GM21825 (cell line): Measurements from ENCODE around the gene SSPN.
"Not testable (repeated sequence)": the region's sequence is repeated elsewhere in the genome, so short reads cannot be mapped to it uniquely, and the experiment has no call there.

Source experiments
- ATAC-seq: cut with Tn5 transposase; IDR thresholded peaks from one replicate; pipeline ENCODE4 v1.9.1; 2021; ENCODE audit warnings: mild to moderate bottlenecking, moderate library complexity; ENCODE audit not compliant: unreplicated experiment

SSPN gene

GRCh38 chr12:26226629-26227360 lies 31.4 kb downstream of the SSPN start:
- no peak for ATAC-seq

GRCh38 chr12:26227361-26227745 lies 32.0 kb downstream of the SSPN start:
- ATAC-seq = no peak

DNA sequence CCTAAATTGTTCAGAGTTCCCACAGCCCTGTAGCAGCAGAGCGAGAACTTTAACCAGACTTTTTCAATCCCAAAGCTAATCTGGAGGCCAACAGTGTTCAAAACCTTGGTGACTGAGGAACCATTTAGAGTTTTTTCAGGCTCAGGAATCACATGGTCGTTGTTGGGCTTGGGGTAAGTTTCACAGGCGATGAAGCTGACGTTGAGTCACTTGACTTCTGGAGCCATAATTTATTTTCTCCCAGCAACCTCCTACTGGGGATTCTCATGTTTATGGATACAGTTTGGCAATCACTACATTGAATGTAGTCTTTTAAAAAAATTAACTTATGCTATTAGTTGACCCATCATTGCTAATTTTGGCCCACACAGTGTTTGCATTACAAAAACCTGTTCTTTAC lies 34.5 kb downstream of the SSPN start:
- ATAC-seq = no peak

DNA sequence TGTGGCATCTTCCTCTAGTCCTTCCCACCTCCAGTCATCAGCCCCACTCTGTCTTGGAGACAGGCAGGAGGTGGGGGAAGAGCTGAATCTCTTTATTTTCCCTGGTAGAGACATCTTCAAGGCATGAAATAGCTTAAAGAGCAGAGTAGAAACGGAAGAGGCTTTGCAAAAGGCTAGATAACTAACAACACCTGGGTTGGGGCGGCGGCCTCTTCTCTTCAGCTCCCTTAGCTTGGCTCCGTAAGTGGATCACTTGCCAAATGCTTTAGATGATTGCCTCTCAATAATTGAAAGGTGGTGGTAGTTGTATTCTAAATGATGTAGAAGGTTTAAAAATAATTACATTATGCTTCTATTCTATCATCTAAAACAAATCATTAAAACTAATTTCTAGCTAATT lies 36.1 kb downstream of the SSPN start:
- no peak for ATAC-seq

- ATAC-seq = no peak
These were observed 36.5 kb downstream of the SSPN start for GRCh38 chr12:26231921-26232320.

DNA sequence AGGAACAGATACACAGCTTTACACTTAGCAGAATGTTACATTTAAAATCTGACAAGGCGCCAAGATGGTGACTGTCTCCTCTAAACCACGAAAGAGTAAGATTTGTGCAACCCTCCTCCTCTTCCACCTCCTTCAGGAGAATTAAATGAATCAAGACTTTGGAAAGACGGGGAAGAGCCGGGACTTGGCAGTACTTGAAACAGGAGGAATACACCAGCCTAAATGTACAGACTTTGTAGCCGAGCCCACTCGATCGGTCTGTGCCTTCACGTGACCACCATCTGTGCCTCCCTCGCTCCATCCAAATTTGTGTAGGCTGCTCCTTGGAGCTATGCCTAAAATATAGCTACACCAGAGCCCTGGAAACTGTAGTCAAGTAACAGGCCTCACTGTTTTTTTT lies 38.3 kb downstream of the SSPN start:
- no peak for ATAC-seq

DNA sequence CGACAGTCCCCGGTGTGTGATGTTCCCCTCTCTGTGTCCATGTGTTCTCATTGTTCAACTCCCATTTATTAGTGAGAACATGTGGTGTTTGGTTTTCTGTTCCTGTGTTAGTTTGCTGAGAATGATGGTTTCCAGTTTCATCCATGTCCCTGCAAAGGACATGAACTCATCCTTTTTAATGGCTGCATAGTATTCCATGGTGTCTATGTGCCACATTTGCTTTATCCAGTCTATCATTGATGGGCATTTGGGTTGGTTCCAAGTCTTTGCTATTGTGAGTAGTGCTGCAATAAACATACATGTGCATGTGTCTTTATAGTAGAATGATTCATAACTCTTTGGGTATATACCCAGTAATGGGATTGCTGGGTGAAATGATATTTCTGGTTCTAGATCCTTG lies 40.1 kb downstream of the SSPN start:
- not testable (repeated sequence) for ATAC-seq

- ATAC-seq = no peak
These were observed 43.2 kb downstream of the SSPN start for GRCh38 chr12:26238341-26239121.

DNA sequence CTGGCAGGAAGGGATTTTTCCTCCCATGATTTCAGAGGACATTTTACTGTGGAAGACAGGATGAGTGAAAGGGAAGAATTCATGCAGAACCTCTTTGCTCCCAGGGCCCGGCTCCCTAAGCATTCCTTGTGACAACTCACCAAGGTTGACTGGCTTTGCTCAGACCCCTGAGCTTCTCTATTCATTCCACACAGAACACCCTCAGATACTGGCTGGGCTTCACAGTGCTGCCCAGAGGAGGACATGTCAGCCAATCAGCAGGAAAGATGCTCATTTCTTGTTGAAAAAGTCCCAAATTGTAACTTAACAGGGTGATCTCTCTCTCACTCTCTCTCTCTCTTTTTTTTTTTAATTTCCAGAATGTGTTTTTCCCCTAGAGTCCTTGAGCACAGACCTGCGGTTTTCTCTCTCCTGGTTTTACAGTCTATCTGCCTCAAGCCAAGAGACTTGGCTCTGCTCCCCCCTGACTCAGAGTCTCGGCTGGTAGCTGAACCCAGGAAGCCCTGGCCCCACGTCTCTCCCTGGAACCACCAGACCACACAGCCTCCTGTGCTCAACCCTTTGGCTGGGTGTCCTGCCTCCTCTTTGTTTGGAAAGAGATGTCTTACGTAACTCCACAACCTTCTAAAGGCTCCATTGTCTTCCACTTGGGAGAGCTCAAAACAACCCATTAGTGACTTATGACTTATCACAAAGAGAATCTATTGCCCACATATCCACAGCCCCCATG lies 43.9 kb downstream of the SSPN start:
- ATAC-seq = no peak

DNA sequence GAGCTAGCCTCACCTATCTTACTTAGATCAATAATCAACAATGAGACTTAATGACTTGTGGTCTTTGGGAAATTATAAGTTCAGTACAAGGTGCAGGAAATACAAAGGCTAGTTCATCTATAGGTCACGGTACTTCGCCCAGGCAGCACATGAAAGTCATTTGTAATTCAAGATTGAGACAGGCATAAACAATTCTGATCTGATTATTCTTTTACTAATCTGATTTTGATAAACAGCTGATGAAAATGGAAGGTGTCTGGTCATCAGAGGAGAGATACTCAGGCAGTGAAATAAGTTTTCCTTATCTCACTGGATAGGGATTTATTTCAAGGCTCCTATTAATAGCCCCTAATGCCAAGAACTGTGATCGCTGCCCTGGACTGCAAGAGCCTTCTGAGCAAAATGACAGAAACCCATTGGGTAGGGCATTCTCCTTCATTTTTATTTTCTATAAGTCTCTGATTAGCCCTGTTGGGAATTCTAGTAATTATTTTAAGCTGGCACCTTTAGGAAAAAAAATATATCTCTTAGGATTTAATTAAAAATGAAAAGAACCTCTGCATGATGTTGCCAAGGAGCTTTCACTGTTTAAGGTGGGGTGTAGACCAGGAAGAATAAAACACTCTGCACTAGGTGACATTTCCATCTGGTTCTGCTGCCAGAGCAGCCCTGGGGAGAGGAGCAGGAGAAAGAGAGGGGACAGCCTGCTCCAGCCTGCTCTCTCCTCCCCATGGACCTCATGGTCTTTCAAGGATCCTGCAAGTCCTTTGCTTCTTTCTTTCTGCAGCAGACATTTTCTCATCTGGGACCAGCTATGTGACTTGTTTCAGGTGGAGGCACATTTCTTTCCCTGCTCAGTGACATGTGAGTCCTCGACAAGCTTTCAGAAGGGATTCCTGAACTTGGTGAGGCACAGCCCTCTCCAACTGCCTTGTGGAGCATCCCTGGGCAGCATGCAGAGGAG lies 44.8 kb downstream of the SSPN start:
- no peak for ATAC-seq

- no peak for ATAC-seq
These were observed 45.7 kb downstream of the SSPN start for GRCh38 chr12:26241080-26241479.

DNA sequence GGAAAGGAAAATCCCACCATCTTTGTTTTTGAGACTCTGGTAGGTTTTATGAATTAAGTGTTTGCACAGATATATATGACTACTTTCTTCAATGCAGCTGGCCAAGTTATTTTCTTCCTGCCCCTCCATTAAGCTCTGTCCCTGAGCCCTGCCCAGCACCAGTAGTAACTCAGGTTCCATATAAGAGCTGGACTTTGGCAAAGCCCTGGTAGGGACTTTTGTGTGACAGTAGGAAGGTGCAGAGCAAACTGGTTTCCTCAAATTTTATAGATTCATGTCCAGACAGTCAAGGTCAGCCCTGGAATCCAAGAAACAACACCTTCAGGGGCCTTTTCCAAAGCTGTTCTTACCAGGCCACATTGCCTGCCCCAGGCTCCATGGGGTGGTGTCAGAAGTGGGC lies 47.3 kb downstream of the SSPN start:
- no peak for ATAC-seq

DNA sequence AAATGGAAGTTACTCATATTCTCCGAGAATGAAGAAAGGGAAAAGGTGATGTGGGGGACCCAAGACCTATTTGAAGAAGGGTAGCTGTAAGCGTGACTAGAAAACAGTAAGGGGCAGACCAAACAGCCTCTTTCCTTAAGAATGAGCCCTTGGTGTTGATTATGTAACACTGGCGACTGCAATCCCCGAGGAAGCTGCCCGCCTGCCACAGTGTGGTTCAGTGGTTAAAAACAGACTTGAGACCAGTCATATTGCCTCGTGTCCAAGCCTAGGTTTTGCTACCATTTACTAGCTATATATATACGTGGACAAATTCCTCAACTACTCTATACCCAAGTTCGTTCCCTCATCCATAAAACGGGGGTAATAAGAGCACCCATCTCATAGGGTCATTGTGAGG lies 49.1 kb downstream of the SSPN start:
- ATAC-seq = no peak

DNA sequence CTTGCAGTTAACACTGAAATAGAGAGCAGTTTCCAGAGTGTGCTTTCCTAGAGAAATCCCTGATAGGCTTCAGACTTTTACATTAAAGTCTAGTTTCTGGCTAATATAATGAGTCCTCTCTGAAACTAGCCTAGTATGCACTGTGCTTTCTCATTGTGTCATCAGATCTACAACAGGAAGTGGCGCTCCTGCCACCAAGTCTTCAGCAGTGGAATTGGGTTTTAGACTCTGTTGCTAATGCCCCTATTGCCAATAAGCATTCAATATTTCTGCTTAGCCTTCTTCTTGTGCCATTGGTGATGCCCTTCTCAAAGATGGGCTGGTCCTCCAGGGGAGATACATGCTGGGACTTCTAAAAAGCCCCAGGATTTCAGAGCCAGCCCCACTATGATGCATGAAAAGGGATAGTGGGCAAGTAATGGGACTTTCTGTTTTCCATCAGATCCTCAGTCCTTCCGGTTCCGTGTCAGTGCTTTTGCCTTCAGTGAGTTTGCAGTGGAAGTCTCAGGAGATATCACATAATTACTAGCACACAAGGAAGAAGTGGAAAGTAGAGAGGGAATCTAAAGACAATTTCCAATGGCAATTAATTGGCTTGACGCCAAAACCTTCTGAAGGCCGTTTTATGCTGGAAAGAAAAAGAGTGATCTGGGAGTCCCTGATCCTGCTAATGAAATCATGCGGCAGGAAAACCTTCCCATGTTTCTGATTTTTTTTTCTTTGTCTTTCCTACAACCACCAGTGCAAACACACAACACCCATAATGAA lies 50.0 kb downstream of the SSPN start:
- no peak for ATAC-seq

- ATAC-seq = no peak
These were observed 51.3 kb downstream of the SSPN start for GRCh38 chr12:26246483-26247164.

- ATAC-seq = no peak
These were observed 52.5 kb downstream of the SSPN start for GRCh38 chr12:26247873-26248272.

- no peak for ATAC-seq
These were observed 55.4 kb downstream of the SSPN start for GRCh38 chr12:26250801-26251200.

- no peak for ATAC-seq
These were observed 56.2 kb downstream of the SSPN start for GRCh38 chr12:26251600-26251999.

GRCh38 chr12:26252946-26253345 lies 57.6 kb downstream of the SSPN start:
- ATAC-seq = no peak
